ENCODE data around the gene DRAM1. TPM values are rescaled to one million over a fixed set of nuclear protein-coding genes. Genes with fewer than 3 reads are reported as not detected.

DRAM1 gene
- total RNA-seq, 4 donors from 2014 or later = 22.3 to 37.5 (median 25.4) TPM

DNA sequence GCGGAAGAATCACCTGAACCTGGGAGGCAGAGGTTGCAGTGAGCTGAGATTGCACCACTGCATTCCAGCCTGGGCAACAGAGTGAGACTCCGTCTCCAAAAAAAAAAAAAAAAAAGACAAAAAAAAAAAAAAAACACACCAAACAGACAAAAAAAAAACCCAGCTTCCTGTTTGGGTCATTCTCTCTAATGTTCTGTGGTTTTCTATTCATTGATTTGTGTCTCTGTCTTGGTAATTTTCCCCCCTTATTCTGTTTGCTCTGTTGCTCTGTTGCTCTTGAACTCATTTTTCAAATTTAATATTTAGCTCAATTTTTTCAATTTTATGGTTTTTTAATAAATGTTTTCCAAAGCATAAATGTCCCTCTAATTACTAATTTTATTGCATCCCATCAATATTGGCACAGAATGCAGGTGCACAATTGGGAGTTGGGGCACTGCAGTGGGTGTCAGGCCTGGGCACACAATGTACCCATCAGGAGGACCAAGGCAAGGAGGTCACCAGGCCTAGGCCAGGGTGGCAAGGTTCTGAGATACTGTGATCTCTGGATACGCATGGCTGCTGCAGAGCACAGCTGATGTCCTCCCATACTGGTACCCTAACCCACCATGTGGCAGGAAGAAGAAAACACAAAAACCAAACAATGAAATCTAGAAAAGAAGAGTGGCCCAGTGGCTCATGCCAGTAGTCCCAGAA, 38.6 kb upstream of the DRAM1 start:
- TF ChIP-seq, protein P1, sequence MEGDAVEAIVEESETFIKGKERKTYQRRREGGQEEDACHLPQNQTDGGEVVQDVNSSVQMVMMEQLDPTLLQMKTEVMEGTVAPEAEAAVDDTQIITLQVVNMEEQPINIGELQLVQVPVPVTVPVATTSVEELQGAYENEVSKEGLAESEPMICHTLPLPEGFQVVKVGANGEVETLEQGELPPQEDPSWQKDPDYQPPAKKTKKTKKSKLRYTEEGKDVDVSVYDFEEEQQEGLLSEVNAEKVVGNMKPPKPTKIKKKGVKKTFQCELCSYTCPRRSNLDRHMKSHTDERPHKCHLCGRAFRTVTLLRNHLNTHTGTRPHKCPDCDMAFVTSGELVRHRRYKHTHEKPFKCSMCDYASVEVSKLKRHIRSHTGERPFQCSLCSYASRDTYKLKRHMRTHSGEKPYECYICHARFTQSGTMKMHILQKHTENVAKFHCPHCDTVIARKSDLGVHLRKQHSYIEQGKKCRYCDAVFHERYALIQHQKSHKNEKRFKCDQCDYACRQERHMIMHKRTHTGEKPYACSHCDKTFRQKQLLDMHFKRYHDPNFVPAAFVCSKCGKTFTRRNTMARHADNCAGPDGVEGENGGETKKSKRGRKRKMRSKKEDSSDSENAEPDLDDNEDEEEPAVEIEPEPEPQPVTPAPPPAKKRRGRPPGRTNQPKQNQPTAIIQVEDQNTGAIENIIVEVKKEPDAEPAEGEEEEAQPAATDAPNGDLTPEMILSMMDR (IDR thresholded peaks at IDR 0.05) = no peak
- DNase-seq (ENCODE audit: low spot score) (no peak), ATAC-seq (ENCODE audit: low FRiP score) (no peak)

DNA sequence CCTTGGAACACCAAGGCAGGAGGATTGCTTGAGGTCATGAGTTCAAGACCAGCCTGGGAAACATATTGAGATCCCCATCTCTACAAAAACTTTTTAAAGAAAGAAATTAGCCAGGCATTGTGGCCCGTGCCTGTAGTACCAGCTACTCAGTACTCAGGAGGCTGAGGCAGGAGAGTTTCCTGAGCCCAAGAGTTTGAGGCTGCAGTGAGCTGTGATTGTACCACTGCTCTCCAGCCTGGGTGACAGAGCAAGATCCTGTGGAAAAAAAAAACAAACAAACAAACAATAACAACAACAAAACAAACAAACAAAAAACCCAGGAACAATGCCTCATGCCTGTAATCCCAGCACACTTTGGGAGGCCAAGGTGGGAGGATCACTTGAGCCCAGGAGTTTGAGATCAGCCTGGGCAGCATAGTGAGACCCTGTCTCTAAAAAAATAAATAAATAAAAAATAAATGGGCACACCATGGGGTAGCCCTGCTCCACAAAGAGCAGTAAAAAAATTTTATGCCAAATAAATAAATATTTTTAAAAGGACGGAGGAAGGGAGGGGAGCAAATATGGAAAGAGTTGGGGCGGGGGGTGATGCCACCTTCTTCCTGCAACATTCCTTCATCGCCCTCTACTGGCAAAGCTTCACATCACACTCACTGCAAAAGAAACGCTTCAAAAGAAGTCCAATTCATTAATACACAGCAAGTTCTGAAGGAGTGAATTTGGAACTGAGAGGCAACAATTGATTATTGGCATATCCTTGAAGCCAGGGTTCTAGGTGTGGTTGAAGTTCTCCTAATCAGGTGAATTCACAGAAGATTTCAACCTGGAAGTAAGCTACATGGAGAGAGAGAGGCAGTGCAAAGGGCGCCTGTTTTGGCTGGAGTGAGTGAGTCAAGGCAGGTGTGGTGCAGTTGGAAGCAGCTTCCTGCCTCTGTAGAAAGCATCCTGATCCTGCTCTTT, 37.8 kb upstream of the DRAM1 start:
- TF ChIP-seq, protein P1 (IDR thresholded peaks at IDR 0.05) = no peak
- DNase-seq (ENCODE audit: low spot score) (peak; percentile 44), ATAC-seq (ENCODE audit: low FRiP score) (no peak)

DNA sequence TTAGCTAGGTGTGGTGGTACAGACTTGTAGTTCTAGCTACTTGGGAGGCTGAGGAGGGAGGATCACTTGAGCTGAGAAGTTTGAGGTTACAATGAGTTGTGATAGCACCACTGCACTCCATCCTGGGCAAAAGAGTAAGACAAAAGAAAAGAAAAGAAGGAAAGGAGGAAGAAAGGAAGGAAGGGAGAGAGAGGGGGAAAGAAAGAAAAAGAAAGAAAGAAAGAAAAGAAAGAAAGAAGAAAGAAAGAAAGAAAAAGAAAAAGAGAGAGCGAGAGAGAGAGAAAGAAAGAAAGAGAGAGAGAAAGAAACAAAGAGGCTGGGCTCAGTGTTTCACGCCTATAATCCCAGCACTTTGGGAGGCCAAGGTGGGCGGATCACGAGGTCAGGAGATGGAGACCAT, 36.3 kb upstream of the DRAM1 start:
- no peak for DNase-seq (ENCODE audit: low spot score)
- ATAC-seq (ENCODE audit: low FRiP score) = no peak
- TF ChIP-seq, protein P1 (IDR thresholded peaks at IDR 0.05) = no peak

DNA sequence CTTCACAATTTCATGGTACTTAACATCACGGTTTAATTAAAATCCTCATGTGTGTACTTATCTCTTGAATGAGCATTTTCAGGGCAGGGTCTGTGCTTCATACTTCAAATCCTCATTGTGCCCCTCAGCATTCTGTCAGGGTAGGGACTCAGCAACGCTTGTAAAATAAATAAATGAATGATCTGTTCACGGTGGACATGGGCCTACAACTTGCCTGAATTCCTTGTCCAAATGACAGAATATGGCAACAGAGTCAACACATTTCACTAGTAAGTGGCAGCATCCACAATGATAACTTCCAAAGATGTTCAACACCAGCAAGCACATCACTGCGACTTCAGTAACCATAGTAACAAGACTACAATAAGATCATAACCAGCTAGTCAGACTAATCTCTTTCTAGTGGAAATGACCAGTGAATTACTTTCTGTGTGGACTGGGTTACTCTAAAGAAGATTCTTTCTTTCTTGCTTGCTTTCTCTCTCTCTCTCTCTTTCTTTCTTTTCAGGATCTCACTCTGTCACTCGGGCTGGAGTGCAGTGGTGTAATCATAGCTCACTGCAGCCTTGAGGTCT, 32.2 kb upstream of the DRAM1 start:
- ATAC-seq (ENCODE audit: low FRiP score) = no peak
- DNase-seq (ENCODE audit: low spot score) = no peak
- TF ChIP-seq, protein P1 (IDR thresholded peaks at IDR 0.05) = no peak

DNA sequence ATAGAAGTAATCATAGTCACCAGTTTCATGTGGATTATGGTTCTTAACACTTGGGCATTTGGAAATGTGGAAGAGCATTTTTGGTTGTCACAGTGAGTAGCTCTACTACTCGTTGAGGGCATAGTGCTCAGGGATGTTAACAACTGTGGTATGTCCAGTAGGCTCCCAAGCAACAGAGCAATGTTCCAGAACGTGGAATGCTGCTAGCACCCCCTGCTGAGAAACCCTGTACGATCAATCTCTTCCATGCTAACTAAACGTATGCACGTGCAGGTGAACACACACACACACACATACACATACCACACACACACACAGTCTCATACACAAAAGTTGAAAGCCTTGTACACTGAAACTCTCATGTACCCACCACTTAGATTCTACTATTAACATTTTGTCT, 30.1 kb upstream of the DRAM1 start:
- no peak for DNase-seq (ENCODE audit: low spot score)
- TF ChIP-seq, protein P1 (IDR thresholded peaks at IDR 0.05) = no peak
- no peak for ATAC-seq (ENCODE audit: low FRiP score)

DNA sequence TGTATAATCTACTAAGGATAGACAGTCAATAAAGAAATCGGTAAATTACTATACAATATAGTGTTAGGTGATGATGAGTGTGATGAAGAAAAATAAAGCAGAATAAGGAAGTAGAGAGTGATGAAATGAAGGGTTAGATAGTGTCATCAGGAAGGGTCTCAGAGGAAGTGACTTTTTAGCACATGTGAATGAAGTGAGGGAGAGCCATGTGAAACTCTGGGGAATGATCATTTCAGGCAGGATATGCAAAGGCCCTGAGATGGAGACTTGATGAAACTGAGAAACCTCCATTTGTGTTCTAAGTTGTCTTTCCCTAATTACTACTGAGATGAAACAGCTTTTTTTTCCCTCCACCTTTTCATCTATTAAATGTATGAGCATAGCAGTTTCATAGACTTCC, 27.2 kb upstream of the DRAM1 start:
- DNase-seq (ENCODE audit: low spot score) = no peak
- no peak for ATAC-seq (ENCODE audit: low FRiP score)
- TF ChIP-seq, protein P1 (IDR thresholded peaks at IDR 0.05) = no peak

All from omental fat pad (tissue), 4 donors.